IMR-90 (cell line): ENCODE data around the gene ROBO1. TPM values are rescaled to one million over a fixed set of nuclear protein-coding genes. Genes with fewer than 3 reads are reported as not detected.

Experiments
- ATAC-seq: fragments of 200-7000 bp; cut with Tn5 transposase; 2 replicates; pipeline ENCODE4 v1.9.1; 2020; ENCODE audit warnings: low read depth, mild to moderate bottlenecking, moderate library complexity
- BruUV-seq: library from RNA; stranded (reverse); fragments of 400-500 nt; replicated peaks from 2 replicates; lab custom pipeline; 2021; lab: Mats Ljungman, UMichigan
- CTCF ChIA-PET: fragments of 300-600 bp; formaldehyde crosslinking; extraction: SDS; loops from one replicate; lab custom pipeline; 2021; ENCODE audit warnings: antibody characterized with exemption; lab: Yijun Ruan, JAX
- POLR2A ChIA-PET: fragments of 300-600 bp; sonication (Branson Sonifier 250); formaldehyde crosslinking; loops from one replicate; lab custom pipeline; 2022; ENCODE audit warnings: antibody characterized with exemption; ENCODE audit not compliant: unreplicated experiment; lab: Charles Lee
- DNase-seq: peaks from one replicate; pipeline ENCODE4 v3.0.0; 2013
- H2AFZ ChIP-seq: replicated peaks from 2 replicates; pipeline ENCODE3; 2013; ENCODE audit warnings: low read length, mild to moderate bottlenecking; ENCODE audit not compliant: poor library complexity
- H2AK5ac ChIP-seq: 2 replicates; pipeline ENCODE4 v1.6.1; 2013; ENCODE audit warnings: low read depth, low read length, inconsistent platforms
- H2AK9ac ChIP-seq: replicated peaks from 2 replicates; pipeline ENCODE3; 2013; ENCODE audit warnings: mild to moderate bottlenecking, low read depth, low read length, moderate library complexity; ENCODE audit not compliant: poor library complexity
- H2BK120ac ChIP-seq: 2 replicates; pipeline ENCODE4 v1.6.1; 2013; ENCODE audit warnings: low read depth, low read length, inconsistent platforms
- H2BK15ac ChIP-seq: 3 replicates; pipeline ENCODE4 v1.6.1; 2013; ENCODE audit warnings: low read depth, low read length, inconsistent platforms
- H2BK20ac ChIP-seq: 2 replicates; pipeline ENCODE4 v1.6.1; 2013; ENCODE audit warnings: low read depth, mild to moderate bottlenecking, inconsistent platforms, low read length, moderate library complexity
- H2BK5ac ChIP-seq: 2 replicates; pipeline ENCODE4 v1.6.1; 2013; ENCODE audit warnings: mild to moderate bottlenecking, low read depth, low read length, inconsistent platforms; ENCODE audit not compliant: poor library complexity, severe bottlenecking
- H3K14ac ChIP-seq: replicated peaks from 2 replicates; pipeline ENCODE4 v1.6.1; 2013; ENCODE audit warnings: low read depth, low read length, inconsistent platforms
- H3K18ac ChIP-seq: 2 replicates; pipeline ENCODE4 v1.6.1; 2013; ENCODE audit warnings: low read depth, low read length, control low read depth
- H3K23ac ChIP-seq: 2 replicates; pipeline ENCODE4 v1.6.1; 2013; ENCODE audit warnings: low read depth, low read length, inconsistent platforms
- H3K27ac ChIP-seq: 2 replicates; pipeline ENCODE4 v1.5.1; 2013; ENCODE audit warnings: mild to moderate bottlenecking, control low read depth, low read length; ENCODE audit not compliant: insufficient read depth
- H3K27me3 ChIP-seq: 2 replicates; pipeline ENCODE4 v1.6.1; 2013; ENCODE audit warnings: low read length; ENCODE audit not compliant: control insufficient read depth, insufficient read depth
- H3K36me3 ChIP-seq: 2 replicates; pipeline ENCODE4 v1.6.1; 2013; ENCODE audit warnings: low read length, mixed read lengths; ENCODE audit not compliant: control insufficient read depth, insufficient read depth
- H3K4ac ChIP-seq: 2 replicates; pipeline ENCODE4 v1.6.1; 2013; ENCODE audit warnings: low read depth, low read length, inconsistent platforms
- H3K4me1 ChIP-seq: 2 replicates; pipeline ENCODE4 v1.6.1; 2013; ENCODE audit warnings: low read length, mixed read lengths; ENCODE audit not compliant: control insufficient read depth, insufficient read depth
- H3K4me2 ChIP-seq: 2 replicates; pipeline ENCODE4 v1.6.1; 2013; ENCODE audit warnings: low read depth, mild to moderate bottlenecking, control low read depth, low read length, moderate library complexity
- H3K4me3 ChIP-seq: 2 replicates; pipeline ENCODE4 v1.5.1; 2013; ENCODE audit warnings: low read depth, mild to moderate bottlenecking, control low read depth, low read length, moderate library complexity; ENCODE audit not compliant: insufficient read depth
- H3K56ac ChIP-seq: 2 replicates; pipeline ENCODE4 v1.6.1; 2013; ENCODE audit warnings: low read length, inconsistent platforms; ENCODE audit not compliant: insufficient read depth; ENCODE audit errors: extremely low read depth
- H3K79me1 ChIP-seq, 2 experiments: 2 replicates each; pipeline ENCODE4 v1.6.1; 2013; ENCODE audit warnings: low read length in 2 of 2, inconsistent platforms in 1 of 2, low read depth in 1 of 2
- H3K9ac ChIP-seq: 2 replicates; pipeline ENCODE4 v1.6.1; 2013; ENCODE audit warnings: low read depth, low read length, control low read depth
- H3K9me1 ChIP-seq: 2 replicates; pipeline ENCODE4 v1.6.1; 2013; ENCODE audit warnings: low read length, inconsistent platforms; ENCODE audit not compliant: insufficient read depth
- H3K9me3 ChIP-seq: 2 replicates; pipeline ENCODE4 v1.6.1; 2013; ENCODE audit warnings: low read length; ENCODE audit not compliant: control insufficient read depth, insufficient read depth
- H4K20me1 ChIP-seq: 2 replicates; pipeline ENCODE4 v1.6.1; 2013; ENCODE audit warnings: low read length, inconsistent platforms; ENCODE audit not compliant: insufficient read depth
- H4K5ac ChIP-seq: 2 replicates; pipeline ENCODE4 v1.6.1; 2013; ENCODE audit warnings: mild to moderate bottlenecking, low read depth, low read length, control low read depth
- H4K8ac ChIP-seq, 2 experiments: 2 replicates each; pipeline ENCODE4 v1.6.1; 2013; ENCODE audit warnings: low read depth in 2 of 2, low read length in 2 of 2, control low read depth in 1 of 2, inconsistent platforms in 1 of 2
- H4K91ac ChIP-seq: 2 replicates; pipeline ENCODE4 v1.6.1; 2013; ENCODE audit warnings: low read depth, low read length, inconsistent platforms; ENCODE audit not compliant: insufficient read depth
- BHLHE40 ChIP-seq: fragments of 150-350 bp; IDR thresholded peaks from 2 replicates; pipeline ENCODE4 v1.6.1; 2016; ENCODE audit warnings: mild to moderate bottlenecking, low read depth, low read length
- CEBPB ChIP-seq: IDR thresholded peaks from 2 replicates; pipeline ENCODE4 v1.6.1; 2012; ENCODE audit warnings: low read depth, low read length, improper control_type of control experiment
- CHD1 ChIP-seq: IDR thresholded peaks from 2 replicates; pipeline ENCODE4 v1.6.1; 2012; ENCODE audit warnings: low read depth, low read length, improper control_type of control experiment
- FOS ChIP-seq: fragments of 150-350 bp; IDR thresholded peaks from 2 replicates; pipeline ENCODE4 v1.6.1; 2016; ENCODE audit warnings: low read depth, low read length
- MAFK ChIP-seq: IDR thresholded peaks from 2 replicates; pipeline ENCODE4 v1.6.1; 2012; ENCODE audit warnings: low read depth, low read length, improper control_type of control experiment
- MAZ ChIP-seq: IDR thresholded peaks from 2 replicates; pipeline ENCODE4 v1.6.1; 2012; ENCODE audit warnings: low read depth, mild to moderate bottlenecking, low read length, improper control_type of control experiment, moderate library complexity, borderline replicate concordance
- MXI1 ChIP-seq: IDR thresholded peaks from 2 replicates; pipeline ENCODE4 v1.6.1; 2012; ENCODE audit warnings: low read depth, mild to moderate bottlenecking, low read length, moderate library complexity, borderline replicate concordance
- NFE2L2 ChIP-seq: fragments of 150-350 bp; IDR thresholded peaks from 2 replicates; pipeline ENCODE4 v1.6.1; 2016; ENCODE audit warnings: low read depth, mild to moderate bottlenecking, low read length
- POLR2A ChIP-seq: IDR thresholded peaks from 2 replicates; pipeline ENCODE4 v1.6.1; 2012; ENCODE audit warnings: mild to moderate bottlenecking, low read depth, low read length
- RAD21 ChIP-seq: IDR thresholded peaks from 2 replicates; pipeline ENCODE4 v1.6.1; 2012; ENCODE audit warnings: low read length, improper control_type of control experiment
- RCOR1 ChIP-seq: IDR thresholded peaks from 2 replicates; pipeline ENCODE4 v1.6.1; 2012; ENCODE audit warnings: mild to moderate bottlenecking, low read length, improper control_type of control experiment; ENCODE audit not compliant: insufficient replicate concordance
- RFX5 ChIP-seq: IDR thresholded peaks from 2 replicates; pipeline ENCODE4 v1.8.0; 2012; ENCODE audit warnings: low read depth, mild to moderate bottlenecking, low read length, moderate library complexity
- SMC3 ChIP-seq: fragments of 150-350 bp; IDR thresholded peaks from 2 replicates; pipeline ENCODE4 v1.6.1; 2016; ENCODE audit warnings: low read depth, mild to moderate bottlenecking, antibody characterized with exemption, low read length, moderate library complexity
- WGBS, 2 experiments: methylation state at CpG; one replicate each; pipeline versions ENCODE4 v1.1.5 to v1.1.7; 2013; ENCODE audit warnings: missing lambda C conversion rate in 2 of 2; ENCODE audit not compliant: insufficient read length in 1 of 2; ENCODE audit errors: extremely low coverage in 2 of 2; 5-methylcytosine and 5-hydroxymethylcytosine counted together
- dilution Hi-C: fragments of 300-500 bp; cut with HindIII; formaldehyde crosslinking; loops from one replicate; pipeline ENCODE4 v1.14.3; 2018; ENCODE audit warnings: low sequenced_read_pairs; ENCODE audit not compliant: unreplicated experiment
- in situ Hi-C: fragments of 300-500 bp; cut with MboI; formaldehyde crosslinking; loops from 3 replicates; pipeline ENCODE4 v1.14.3; 2019; ENCODE audit warnings: low sequenced_read_pairs, inconsistent platforms, mixed read lengths
- intact Hi-C: fragments of 100-400 bp; cut with micrococcal nuclease; formaldehyde crosslinking; loops from 2 replicates; pipeline ENCODE4 v1.10.0; 2022
- polyA plus RNA-seq, 3 experiments: library from polyadenylated mRNA; depleted of rRNA; stranded (reverse); fragments of >200 nt; gene quantifications; 2 replicates each; pipeline ENCODE4 v1.2.3, GENCODE V29; 2012; ENCODE audit warnings: low replicate concordance in 1 of 3
- total RNA-seq: library from RNA; depleted of rRNA; stranded (reverse); fragments of >200 nt; gene quantifications from 2 replicates; pipeline ENCODE4 v1.2.3, GENCODE V29; 2012
- TF ChIP-seq, protein P1 (sequence below): fragments of 150-350 bp; IDR thresholded peaks from 2 replicates; pipeline ENCODE4 v1.6.1; 2016; ENCODE audit warnings: low read depth, mild to moderate bottlenecking, low read length, moderate library complexity, borderline replicate concordance
- TF ChIP-seq, protein P2 (sequence below): conservative IDR thresholded peaks from 2 replicates; pipeline ENCODE4 v1.5.1; 2012; ENCODE audit warnings: mild to moderate bottlenecking, low read depth, low read length, improper control_type of control experiment
- TF ChIP-seq, protein P3 (sequence below): fragments of 150-350 bp; IDR thresholded peaks from 2 replicates; pipeline ENCODE4 v1.6.1; 2017; ENCODE audit warnings: mild to moderate bottlenecking, antibody characterized with exemption, low read length, low read depth

Gene ROBO1
- total and polyA plus RNA-seq, 2 of the 4 experiments (the other 2 are of a cell fraction), result 24.1 to 53.9 TPM

DNA sequence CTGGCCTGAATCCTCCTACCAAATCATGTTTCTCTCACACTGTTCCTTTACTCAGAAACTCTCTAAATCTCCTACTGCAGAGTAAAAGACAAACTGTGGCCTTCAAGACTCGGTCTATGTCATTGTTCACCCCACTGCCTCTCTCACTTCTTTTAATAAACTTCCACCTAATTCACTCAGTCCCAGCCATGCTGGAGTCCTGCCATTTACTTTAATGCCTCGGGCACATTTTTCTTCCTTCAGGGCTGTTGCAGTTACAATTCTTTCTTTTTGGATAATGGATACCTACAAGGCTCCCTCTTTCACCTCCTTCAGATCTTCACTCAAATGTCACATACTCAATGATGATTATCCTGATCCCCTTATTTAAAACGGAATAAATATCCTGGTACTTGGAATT, 955.6 kb downstream of the ROBO1 start:
- no peak overlapping the region for H3K9ac ChIP-seq
- intact Hi-C loops, result no loop called here
- no peak overlapping the region for H2BK15ac ChIP-seq
- CTCF ChIA-PET, result no interaction called here
- no peak overlapping the region for H2AFZ ChIP-seq
- no peak overlapping the region for H3K18ac ChIP-seq
- H2BK5ac ChIP-seq, result no peak overlapping the region
- no peaks in the 10 kb centered on the region for H3K4me1 ChIP-seq
- H3K4me2 ChIP-seq, result no peak overlapping the region
- POLR2A ChIA-PET, result no interaction called here
- no peak for ATAC-seq
- TF ChIP-seq MXI1 (no peak), MAFK (no peak), NFE2L2 (no peak), FOS (no peak), CHD1 (no peak), RCOR1 (no peak), SMC3 (no peak), RFX5 (no peak), RAD21 (no peak), CEBPB (no peak), POLR2A (no peak), BHLHE40 (no peak), MAZ (no peak)
- TF ChIP-seq, protein P1, sequence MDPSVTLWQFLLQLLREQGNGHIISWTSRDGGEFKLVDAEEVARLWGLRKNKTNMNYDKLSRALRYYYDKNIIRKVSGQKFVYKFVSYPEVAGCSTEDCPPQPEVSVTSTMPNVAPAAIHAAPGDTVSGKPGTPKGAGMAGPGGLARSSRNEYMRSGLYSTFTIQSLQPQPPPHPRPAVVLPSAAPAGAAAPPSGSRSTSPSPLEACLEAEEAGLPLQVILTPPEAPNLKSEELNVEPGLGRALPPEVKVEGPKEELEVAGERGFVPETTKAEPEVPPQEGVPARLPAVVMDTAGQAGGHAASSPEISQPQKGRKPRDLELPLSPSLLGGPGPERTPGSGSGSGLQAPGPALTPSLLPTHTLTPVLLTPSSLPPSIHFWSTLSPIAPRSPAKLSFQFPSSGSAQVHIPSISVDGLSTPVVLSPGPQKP, result no peak
- TF ChIP-seq, protein P2, sequence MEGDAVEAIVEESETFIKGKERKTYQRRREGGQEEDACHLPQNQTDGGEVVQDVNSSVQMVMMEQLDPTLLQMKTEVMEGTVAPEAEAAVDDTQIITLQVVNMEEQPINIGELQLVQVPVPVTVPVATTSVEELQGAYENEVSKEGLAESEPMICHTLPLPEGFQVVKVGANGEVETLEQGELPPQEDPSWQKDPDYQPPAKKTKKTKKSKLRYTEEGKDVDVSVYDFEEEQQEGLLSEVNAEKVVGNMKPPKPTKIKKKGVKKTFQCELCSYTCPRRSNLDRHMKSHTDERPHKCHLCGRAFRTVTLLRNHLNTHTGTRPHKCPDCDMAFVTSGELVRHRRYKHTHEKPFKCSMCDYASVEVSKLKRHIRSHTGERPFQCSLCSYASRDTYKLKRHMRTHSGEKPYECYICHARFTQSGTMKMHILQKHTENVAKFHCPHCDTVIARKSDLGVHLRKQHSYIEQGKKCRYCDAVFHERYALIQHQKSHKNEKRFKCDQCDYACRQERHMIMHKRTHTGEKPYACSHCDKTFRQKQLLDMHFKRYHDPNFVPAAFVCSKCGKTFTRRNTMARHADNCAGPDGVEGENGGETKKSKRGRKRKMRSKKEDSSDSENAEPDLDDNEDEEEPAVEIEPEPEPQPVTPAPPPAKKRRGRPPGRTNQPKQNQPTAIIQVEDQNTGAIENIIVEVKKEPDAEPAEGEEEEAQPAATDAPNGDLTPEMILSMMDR, result no peak
- TF ChIP-seq, protein P3, sequence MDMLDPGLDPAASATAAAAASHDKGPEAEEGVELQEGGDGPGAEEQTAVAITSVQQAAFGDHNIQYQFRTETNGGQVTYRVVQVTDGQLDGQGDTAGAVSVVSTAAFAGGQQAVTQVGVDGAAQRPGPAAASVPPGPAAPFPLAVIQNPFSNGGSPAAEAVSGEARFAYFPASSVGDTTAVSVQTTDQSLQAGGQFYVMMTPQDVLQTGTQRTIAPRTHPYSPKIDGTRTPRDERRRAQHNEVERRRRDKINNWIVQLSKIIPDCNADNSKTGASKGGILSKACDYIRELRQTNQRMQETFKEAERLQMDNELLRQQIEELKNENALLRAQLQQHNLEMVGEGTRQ, result no peak
- no peak overlapping the region for H4K8ac ChIP-seq
- no peaks in the 10 kb centered on the region for H3K9me3 ChIP-seq
- no peak overlapping the region for H2BK120ac ChIP-seq
- no peak overlapping the region for H3K4ac ChIP-seq
- H3K36me3 ChIP-seq, result no peaks in the 10 kb centered on the region
- no peak overlapping the region for H2BK20ac ChIP-seq
- no peak overlapping the region for H4K91ac ChIP-seq
- peaks cover 0 to 3% of the 10 kb centered on the region in 2 experiments; a peak in 1 of 4 replicates for H3K79me1 ChIP-seq
- no peak overlapping the region for H2AK5ac ChIP-seq
- DNase-seq, result peak; percentile 4
- H3K23ac ChIP-seq, result no peak overlapping the region
- no TSS peak for BruUV-seq
- WGBS, 2 experiments, result 67% methylated on average over 1 of the region's 3 CpGs; no CpG with 5 or more reads in 1 of the 2 experiments
- H3K27ac ChIP-seq, result no peak overlapping the region
- H4K20me1 ChIP-seq, result no peaks in the 10 kb centered on the region
- no peaks in the 10 kb centered on the region for H3K9me1 ChIP-seq
- H3K4me3 ChIP-seq, result no peak overlapping the region
- H4K5ac ChIP-seq, result no peak overlapping the region
- in situ Hi-C loops, result no loop called here
- no peak overlapping the region for H3K14ac ChIP-seq
- H2AK9ac ChIP-seq, result no peak overlapping the region
- H3K27me3 ChIP-seq, result no peaks in the 10 kb centered on the region
- H3K56ac ChIP-seq, result no peak overlapping the region
- dilution Hi-C loops, result no loop called here
